Progenitor cell of endocrine pancreas (in vitro differentiated cells): ENCODE measurements around the gene CACHD1. TPM values are rescaled to one million over a fixed set of nuclear protein-coding genes. Genes with fewer than 3 reads are reported as not detected.

ENCODE experiments used
- DNase-seq: peaks from one replicate; pipeline ENCODE4 v3.0.0; 2021; ENCODE audit warnings: low spot score; ENCODE audit not compliant: unreplicated experiment
- H3K27ac Mint-ChIP-seq: 2 replicates; pipeline ENCODE4 v1.8.0; 2021; ENCODE audit warnings: mild to moderate bottlenecking, moderate library complexity, mixed read lengths
- H3K27me3 Mint-ChIP-seq: 2 replicates; pipeline ENCODE4 v1.8.0; 2021; ENCODE audit warnings: mixed read lengths
- H3K36me3 Mint-ChIP-seq: 2 replicates; pipeline ENCODE4 v1.8.0; 2022; ENCODE audit warnings: mixed read lengths; ENCODE audit not compliant: insufficient read depth
- H3K4me1 Mint-ChIP-seq: 2 replicates; pipeline ENCODE4 v1.8.0; 2021; ENCODE audit warnings: low read depth, mixed read lengths
- H3K4me3 Mint-ChIP-seq: 2 replicates; pipeline ENCODE4 v1.8.0; 2021; ENCODE audit warnings: low read depth, mild to moderate bottlenecking, moderate library complexity, mixed read lengths
- H3K9me3 Mint-ChIP-seq: 2 replicates; pipeline ENCODE4 v1.8.0; 2021; ENCODE audit warnings: low read depth, mixed read lengths
- total RNA-seq: library from RNA; stranded (reverse); gene quantifications from 2 replicates; pipeline ENCODE4 v1.2.1, GENCODE V29; 2021
- TF ChIP-seq, protein P1 (sequence below): fragments of 200-600 bp; sonication (generic); IDR thresholded peaks from one replicate; pipeline ENCODE4 v1.5.0; 2021; ENCODE audit warnings: antibody characterized with exemption, mild to moderate bottlenecking; ENCODE audit not compliant: unreplicated experiment

CACHD1 gene
- total RNA-seq, 1 donor from 2014 or later = 36.0 TPM

DNA sequence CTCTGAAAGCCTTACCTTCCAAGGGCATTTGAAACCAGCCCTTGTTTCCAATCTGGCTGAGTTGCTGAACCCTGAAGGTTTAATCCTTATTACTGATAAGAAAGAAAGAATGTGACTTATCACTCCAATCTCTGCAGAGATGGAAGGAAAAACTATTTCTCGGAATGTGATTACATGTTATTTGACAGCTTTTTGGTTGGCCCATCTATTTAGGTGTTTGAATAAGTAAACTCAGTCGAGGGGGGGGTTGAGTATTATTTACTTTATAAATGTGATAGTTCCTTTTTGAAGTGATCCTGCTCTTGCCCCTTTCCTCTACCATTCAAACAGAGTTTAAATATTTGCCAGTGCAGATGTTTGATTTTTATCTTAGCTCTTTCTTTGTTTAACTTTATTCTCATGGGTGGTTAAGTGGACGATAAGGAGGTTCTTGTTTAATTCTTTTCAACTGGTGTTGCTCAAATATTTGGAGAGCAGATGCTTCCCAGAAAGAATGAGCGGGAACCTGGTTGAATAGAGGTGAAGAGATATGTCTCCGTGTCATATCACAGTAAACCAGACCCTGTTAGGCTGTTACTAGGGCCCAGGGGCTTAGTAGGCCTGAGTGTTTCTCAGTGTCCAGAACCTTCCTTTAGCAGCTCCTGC, 126.1 kb downstream of the CACHD1 start:
- H3K9me3 Mint-ChIP-seq = peaks cover 3% of the 10 kb centered on the region
- peaks cover 11% of the 10 kb centered on the region for H3K36me3 Mint-ChIP-seq
- no peak overlapping the region for H3K4me3 Mint-ChIP-seq
- H3K27me3 Mint-ChIP-seq = peaks cover 9% of the 10 kb centered on the region
- TF ChIP-seq, protein P1, sequence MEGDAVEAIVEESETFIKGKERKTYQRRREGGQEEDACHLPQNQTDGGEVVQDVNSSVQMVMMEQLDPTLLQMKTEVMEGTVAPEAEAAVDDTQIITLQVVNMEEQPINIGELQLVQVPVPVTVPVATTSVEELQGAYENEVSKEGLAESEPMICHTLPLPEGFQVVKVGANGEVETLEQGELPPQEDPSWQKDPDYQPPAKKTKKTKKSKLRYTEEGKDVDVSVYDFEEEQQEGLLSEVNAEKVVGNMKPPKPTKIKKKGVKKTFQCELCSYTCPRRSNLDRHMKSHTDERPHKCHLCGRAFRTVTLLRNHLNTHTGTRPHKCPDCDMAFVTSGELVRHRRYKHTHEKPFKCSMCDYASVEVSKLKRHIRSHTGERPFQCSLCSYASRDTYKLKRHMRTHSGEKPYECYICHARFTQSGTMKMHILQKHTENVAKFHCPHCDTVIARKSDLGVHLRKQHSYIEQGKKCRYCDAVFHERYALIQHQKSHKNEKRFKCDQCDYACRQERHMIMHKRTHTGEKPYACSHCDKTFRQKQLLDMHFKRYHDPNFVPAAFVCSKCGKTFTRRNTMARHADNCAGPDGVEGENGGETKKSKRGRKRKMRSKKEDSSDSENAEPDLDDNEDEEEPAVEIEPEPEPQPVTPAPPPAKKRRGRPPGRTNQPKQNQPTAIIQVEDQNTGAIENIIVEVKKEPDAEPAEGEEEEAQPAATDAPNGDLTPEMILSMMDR = no peak
- DNase-seq = no peak
- H3K27ac Mint-ChIP-seq = peak overlapping the region; percentile 82
- peaks cover 60% of the 10 kb centered on the region for H3K4me1 Mint-ChIP-seq

DNA sequence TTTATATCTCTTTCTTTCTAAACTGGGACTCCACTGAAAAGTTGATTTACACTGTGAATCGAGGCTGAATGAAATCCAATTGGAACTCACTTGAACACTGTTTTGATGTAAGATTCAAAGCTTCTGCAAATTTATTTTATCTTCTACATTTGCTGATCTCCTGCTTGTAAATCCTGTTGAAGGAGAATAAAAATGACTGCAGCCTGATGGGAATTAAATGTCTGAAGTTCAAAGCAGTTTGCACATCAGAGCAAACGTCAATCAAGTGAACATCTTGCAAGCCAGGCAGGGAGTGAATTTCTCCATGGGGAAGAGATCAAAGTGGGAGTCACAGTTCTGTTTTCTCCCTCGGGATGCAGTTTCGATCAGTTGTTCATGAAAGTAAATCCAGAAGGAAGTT, 127.2 kb downstream of the CACHD1 start:
- DNase-seq = no peak
- TF ChIP-seq, protein P1 = no peak
- peaks cover 3% of the 10 kb centered on the region for H3K9me3 Mint-ChIP-seq
- peaks cover 51% of the 10 kb centered on the region for H3K4me1 Mint-ChIP-seq
- H3K36me3 Mint-ChIP-seq = peaks cover 8% of the 10 kb centered on the region
- H3K4me3 Mint-ChIP-seq = no peak overlapping the region
- peak overlapping the region; percentile 82 for H3K27ac Mint-ChIP-seq
- H3K27me3 Mint-ChIP-seq = peaks cover 9% of the 10 kb centered on the region

DNA sequence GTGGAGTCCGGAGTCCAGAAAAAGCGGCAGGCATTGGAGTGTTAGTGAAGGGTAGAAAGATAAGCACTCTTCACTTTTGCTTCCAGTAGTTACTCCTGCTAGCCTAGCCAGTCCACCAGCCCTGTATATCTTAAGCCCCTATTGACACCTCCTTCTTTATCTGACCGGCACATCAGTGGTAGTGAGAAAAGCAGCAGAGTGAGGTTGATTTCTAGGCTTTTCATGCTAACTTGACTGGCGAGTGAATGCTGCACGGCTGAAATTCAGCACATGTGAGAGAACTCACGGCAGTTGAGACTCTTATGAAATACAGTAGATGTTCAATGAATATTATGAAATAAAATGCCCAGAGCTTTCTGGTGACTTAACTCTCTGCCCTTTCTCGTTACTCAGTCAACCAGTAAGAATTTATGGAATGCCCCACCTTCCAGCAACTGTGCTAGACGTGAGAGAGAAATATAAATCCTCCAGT, 128.2 kb downstream of the CACHD1 start:
- H3K36me3 Mint-ChIP-seq = peaks cover 10% of the 10 kb centered on the region
- TF ChIP-seq, protein P1 = no peak
- H3K4me1 Mint-ChIP-seq = peaks cover 42% of the 10 kb centered on the region
- no peak for DNase-seq
- H3K27me3 Mint-ChIP-seq = peaks cover 4% of the 10 kb centered on the region
- peak overlapping the region; percentile 6 for H3K27ac Mint-ChIP-seq
- no peak overlapping the region for H3K4me3 Mint-ChIP-seq
- peaks cover 3% of the 10 kb centered on the region for H3K9me3 Mint-ChIP-seq

DNA sequence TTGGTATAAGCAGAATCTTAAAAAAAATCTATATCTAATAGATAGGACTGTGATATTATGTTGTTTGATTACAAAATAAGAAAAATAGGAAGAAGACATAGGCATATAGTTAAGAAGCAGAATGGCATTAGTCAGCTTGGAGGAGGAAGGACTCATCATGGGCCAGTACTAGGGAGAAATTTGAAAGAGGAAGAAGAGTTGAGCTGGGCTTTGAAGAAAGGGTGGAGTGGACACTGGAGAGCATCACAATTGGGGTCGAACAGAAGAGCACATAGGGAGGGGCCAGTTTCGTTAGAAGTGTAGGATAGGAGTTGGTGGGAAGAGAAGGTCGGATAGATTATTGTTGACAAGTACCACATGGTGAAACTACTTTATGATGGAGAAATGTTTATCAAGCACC, 129.3 kb downstream of the CACHD1 start:
- DNase-seq = no peak
- Mint-ChIP-seq H3K27ac (peak overlapping the region; percentile 5), H3K4me3 (no peak overlapping the region), H3K9me3 (peaks cover 3% of the 10 kb centered on the region), H3K4me1 (peaks cover 42% of the 10 kb centered on the region), H3K36me3 (peaks cover 20% of the 10 kb centered on the region), H3K27me3 (peaks cover 4% of the 10 kb centered on the region)
- TF ChIP-seq, protein P1 = no peak

DNA sequence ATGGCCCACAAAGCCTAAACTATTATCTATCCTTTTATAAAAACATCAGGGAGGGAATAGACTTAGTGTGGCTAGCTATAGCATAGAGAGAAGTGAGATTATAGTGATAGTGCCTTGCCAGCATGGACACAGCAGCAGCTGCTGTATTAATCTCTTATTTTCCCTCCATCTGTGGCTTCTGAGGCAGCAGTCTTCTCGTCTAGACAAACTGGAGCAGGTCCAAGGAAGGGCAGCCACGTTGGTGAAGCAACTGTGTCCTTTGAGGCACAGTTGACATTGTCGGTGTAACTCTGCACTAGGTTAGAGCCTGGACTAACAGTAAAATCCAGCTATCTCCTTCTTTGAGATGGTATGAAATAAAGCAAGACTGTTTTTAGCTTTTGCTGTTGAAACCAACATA, 131.3 kb downstream of the CACHD1 start:
- no peak overlapping the region for H3K4me3 Mint-ChIP-seq

More for the DNA sequence above, 131.3 kb downstream of the CACHD1 start:
- TF ChIP-seq, protein P1 = no peak
- Mint-ChIP-seq H3K27me3 (peaks cover 4% of the 10 kb centered on the region), H3K4me1 (peaks cover 23% of the 10 kb centered on the region), H3K36me3 (peaks cover 22% of the 10 kb centered on the region), H3K9me3 (peaks cover 3% of the 10 kb centered on the region), H3K27ac (no peak overlapping the region)
- DNase-seq = no peak
